Putamen (tissue), 1 donor: ENCODE results near the gene NBPF3.
"Not testable (repeated sequence)": the region's sequence is repeated elsewhere in the genome, so short reads cannot be mapped to it uniquely, and the experiment has no call there.

Source experiments
- DNase-seq: peaks from one replicate; pipeline ENCODE4 v3.0.0-alpha.2; 2016; ENCODE audit warnings: low spot score

The NBPF3 gene

GRCh38 chr1:21438646-21439312, 1.2 kb upstream of the NBPF3 start:
- DNase-seq = not testable (repeated sequence)

GRCh38 chr1:21439345-21439720, 604 bp upstream of the NBPF3 start:
- no peak for DNase-seq

- not testable (repeated sequence) for DNase-seq
Measured at GRCh38 chr1:21440630-21441125, 741 bp downstream of the NBPF3 start.

- DNase-seq = not testable (repeated sequence)
Measured at GRCh38 chr1:21446647-21447046, 6.7 kb downstream of the NBPF3 start.

- no peak for DNase-seq
Measured at GRCh38 chr1:21447311-21447710, 7.4 kb downstream of the NBPF3 start.

GRCh38 chr1:21449906-21450305, 10.0 kb downstream of the NBPF3 start:
- DNase-seq = no peak

GRCh38 chr1:21451212-21451611, 11.3 kb downstream of the NBPF3 start:
- DNase-seq = no peak

- DNase-seq = no peak
Measured at GRCh38 chr1:21451981-21452411, 12.1 kb downstream of the NBPF3 start.

- DNase-seq = not testable (repeated sequence)
Measured at GRCh38 chr1:21453964-21454614, 14.2 kb downstream of the NBPF3 start.

GRCh38 chr1:21454904-21455303, 15.0 kb downstream of the NBPF3 start:
- not testable (repeated sequence) for DNase-seq

GRCh38 chr1:21457654-21458053, 17.7 kb downstream of the NBPF3 start:
- DNase-seq = no peak

- not testable (repeated sequence) for DNase-seq
Measured at GRCh38 chr1:21465127-21465526, 25.2 kb downstream of the NBPF3 start.

- not testable (repeated sequence) for DNase-seq
Measured at GRCh38 chr1:21467946-21468345, 28.0 kb downstream of the NBPF3 start.

GRCh38 chr1:21468599-21468998, 28.7 kb downstream of the NBPF3 start:
- DNase-seq = no peak

- no peak for DNase-seq
Measured at GRCh38 chr1:21469581-21469980, 29.6 kb downstream of the NBPF3 start.

GRCh38 chr1:21472861-21473260, 32.9 kb downstream of the NBPF3 start:
- no peak for DNase-seq

GRCh38 chr1:21478356-21478755, 38.4 kb downstream of the NBPF3 start:
- no peak for DNase-seq

- DNase-seq = not testable (repeated sequence)
Measured at GRCh38 chr1:21483881-21484280, 43.9 kb downstream of the NBPF3 start.

GRCh38 chr1:21489146-21489545, 49.2 kb downstream of the NBPF3 start:
- DNase-seq = no peak

GRCh38 chr1:21490774-21491487, 51.0 kb downstream of the NBPF3 start:
- DNase-seq = no peak

GRCh38 chr1:21491488-21492355, 51.8 kb downstream of the NBPF3 start:
- no peak for DNase-seq

GRCh38 chr1:21492356-21492625, 52.4 kb downstream of the NBPF3 start:
- DNase-seq = no peak
